OCI-LY7 (cell line): ENCODE results near the gene ALPG. TPM values are rescaled to one million over a fixed set of nuclear protein-coding genes. Genes with fewer than 3 reads are reported as not detected.
"Not testable (repeated sequence)": the region's sequence is repeated elsewhere in the genome, so short reads cannot be mapped to it uniquely, and the experiment has no call there.

Experiments used
- BruUV-seq: library from RNA; stranded (reverse); fragments of 400-500 nt; replicated peaks from 2 replicates; lab custom pipeline; 2021; lab: Mats Ljungman, UMichigan
- CTCF ChIA-PET: fragments of 300-600 bp; sonication (Branson Sonifier 250); formaldehyde crosslinking; loops from one replicate; lab custom pipeline; 2022; ENCODE audit warnings: antibody characterized with exemption; ENCODE audit not compliant: unreplicated experiment; lab: Charles Lee
- POLR2A ChIA-PET: fragments of 300-600 bp; sonication (Branson Sonifier 250); formaldehyde crosslinking; loops from one replicate; lab custom pipeline; 2022; ENCODE audit warnings: antibody characterized with exemption; lab: Charles Lee
- DNase-seq: peaks from one replicate; pipeline ENCODE4 v3.0.0-alpha.2; 2015; ENCODE audit warnings: low spot score
- H2AFZ ChIP-seq: fragments of 200-600 bp; sonication (generic), shearing (Covaris generic); 2 replicates; pipeline ENCODE4 v1.6.1; 2014; ENCODE audit warnings: mild to moderate bottlenecking, antibody characterized with exemption, low read length, moderate library complexity
- H3K27ac ChIP-seq: fragments of 200-600 bp; sonication (generic); 2 replicates; pipeline ENCODE4 v1.5.1; 2014; ENCODE audit warnings: mixed run types, low read depth, mild to moderate bottlenecking, moderate library complexity, low read length, inconsistent platforms; ENCODE audit not compliant: poor library complexity, severe bottlenecking
- H3K36me3 ChIP-seq: fragments of 200-600 bp; sonication (generic); 2 replicates; pipeline ENCODE4 v1.6.1; 2014; ENCODE audit warnings: mild to moderate bottlenecking, antibody characterized with exemption, low read length, moderate library complexity, mixed read lengths; ENCODE audit not compliant: insufficient read depth
- H3K4me1 ChIP-seq: fragments of 200-600 bp; sonication (generic); 2 replicates; pipeline ENCODE4 v1.5.1; 2014; ENCODE audit warnings: mild to moderate bottlenecking, low read length; ENCODE audit not compliant: insufficient read depth, poor library complexity, severe bottlenecking
- H3K4me2 ChIP-seq: fragments of 200-600 bp; sonication (generic); 2 replicates; pipeline ENCODE4 v1.6.1; 2014; ENCODE audit warnings: mild to moderate bottlenecking, low read length
- H3K4me3 ChIP-seq: fragments of 200-600 bp; sonication (generic); 2 replicates; pipeline ENCODE4 v1.5.1; 2014; ENCODE audit warnings: mild to moderate bottlenecking, low read depth, low read length; ENCODE audit not compliant: poor library complexity, severe bottlenecking
- H3K79me2 ChIP-seq: fragments of 200-600 bp; sonication (generic); 2 replicates; pipeline ENCODE4 v1.6.1; 2016; ENCODE audit warnings: low read depth, mild to moderate bottlenecking, low read length, moderate library complexity, mixed read lengths; ENCODE audit not compliant: insufficient read depth
- H3K9me2 ChIP-seq: fragments of 200-600 bp; sonication (generic); 2 replicates; pipeline ENCODE4 v1.6.1; 2016; ENCODE audit warnings: mild to moderate bottlenecking, low read length, mixed read lengths; ENCODE audit not compliant: insufficient read depth
- H3K9me3 ChIP-seq: fragments of 200-600 bp; sonication (generic); 2 replicates; pipeline ENCODE4 v1.6.1; 2014; ENCODE audit warnings: mild to moderate bottlenecking, mixed run types, low read length, mixed read lengths
- H4K20me1 ChIP-seq: fragments of 200-600 bp; sonication (generic); 2 replicates; pipeline ENCODE4 v1.6.1; 2014; ENCODE audit warnings: mild to moderate bottlenecking, antibody characterized with exemption, low read length, moderate library complexity, mixed read lengths; ENCODE audit not compliant: insufficient read depth
- CTCF ChIP-seq: fragments of 200-600 bp; sonication (generic); conservative IDR thresholded peaks from 2 replicates; pipeline ENCODE4 v1.5.1; 2014; ENCODE audit warnings: mild to moderate bottlenecking, antibody characterized with exemption, low read length, moderate library complexity, mixed read lengths
- EZH2phosphoT487 ChIP-seq: fragments of 200-600 bp; sonication (generic); IDR thresholded peaks from 2 replicates; pipeline ENCODE4 v1.6.1; 2018; ENCODE audit warnings: low read depth, borderline replicate concordance, mild to moderate bottlenecking, mixed run types, antibody characterized with exemption, low read length, moderate library complexity, mixed read lengths
- intact Hi-C: fragments of 100-400 bp; cut with micrococcal nuclease; formaldehyde crosslinking; loops from one replicate; pipeline ENCODE4 v1.10.0; 2022; ENCODE audit not compliant: unreplicated experiment
- total RNA-seq, 2 experiments: library from RNA; depleted of rRNA in 1 of 2; stranded (reverse); fragments of >200 nt in 1 of 2; shearing (Covaris generic) in 1 of 2; gene quantifications; 2 replicates each; pipeline ENCODE4 v1.2.3, GENCODE V29; 2014 to 2022

ALPG gene
- total RNA-seq, 2 experiments from 2014 or later, result not detected

GRCh38 chr2:232449964-232450363 lies 43.3 kb downstream of the ALPG start:
- no peak for DNase-seq
- Histone ChIP-seq H3K4me2 (no peak overlapping the region), H3K9me3 (no peaks in the 10 kb centered on the region), H4K20me1 (no peaks in the 10 kb centered on the region), H3K27ac (no peak overlapping the region), H2AFZ (no peak overlapping the region), H3K79me2 (no peaks in the 10 kb centered on the region), H3K4me3 (no peak overlapping the region), H3K4me1 (no peaks in the 10 kb centered on the region), H3K36me3 (no peaks in the 10 kb centered on the region), H3K9me2 (no peaks in the 10 kb centered on the region)
- no TSS peak for BruUV-seq
- POLR2A ChIA-PET, result no interaction called here
- TF ChIP-seq EZH2phosphoT487, result no peak
- TF ChIP-seq CTCF, result no peak
- intact Hi-C loops, result no loop called here
- CTCF ChIA-PET, result no interaction called here

- DNase-seq, H3K4me3 ChIP-seq, H2AFZ ChIP-seq, BruUV-seq, H4K20me1 ChIP-seq, H3K4me2 ChIP-seq, POLR2A ChIA-PET, intact Hi-C loops, H3K9me2 ChIP-seq, H3K79me2 ChIP-seq, CTCF ChIA-PET, H3K9me3 ChIP-seq, H3K27ac ChIP-seq, H3K36me3 ChIP-seq, H3K4me1 ChIP-seq: not testable (repeated sequence)
Observed at GRCh38 chr2:232451645-232452044, 45.0 kb downstream of the ALPG start.

- no peaks in the 10 kb centered on the region for H3K79me2 ChIP-seq
- DNase-seq, result no peak
- no peaks in the 10 kb centered on the region for H3K9me2 ChIP-seq
- POLR2A ChIA-PET, result no interaction called here
- BruUV-seq, result no TSS peak
- intact Hi-C loops, result no loop called here
- no peaks in the 10 kb centered on the region for H3K4me1 ChIP-seq
- H3K4me3 ChIP-seq, result no peak overlapping the region
- CTCF ChIA-PET, result no interaction called here
- no peaks in the 10 kb centered on the region for H3K36me3 ChIP-seq
- H3K9me3 ChIP-seq, result no peaks in the 10 kb centered on the region
- TF ChIP-seq CTCF (no peak), EZH2phosphoT487 (no peak)
- no peak overlapping the region for H3K4me2 ChIP-seq
- no peaks in the 10 kb centered on the region for H4K20me1 ChIP-seq
- no peak overlapping the region for H3K27ac ChIP-seq
- H2AFZ ChIP-seq, result no peak overlapping the region
Observed at GRCh38 chr2:232454630-232455029, 48.0 kb downstream of the ALPG start.
